ENCODE measurements around the gene TRAF2.

DNA sequence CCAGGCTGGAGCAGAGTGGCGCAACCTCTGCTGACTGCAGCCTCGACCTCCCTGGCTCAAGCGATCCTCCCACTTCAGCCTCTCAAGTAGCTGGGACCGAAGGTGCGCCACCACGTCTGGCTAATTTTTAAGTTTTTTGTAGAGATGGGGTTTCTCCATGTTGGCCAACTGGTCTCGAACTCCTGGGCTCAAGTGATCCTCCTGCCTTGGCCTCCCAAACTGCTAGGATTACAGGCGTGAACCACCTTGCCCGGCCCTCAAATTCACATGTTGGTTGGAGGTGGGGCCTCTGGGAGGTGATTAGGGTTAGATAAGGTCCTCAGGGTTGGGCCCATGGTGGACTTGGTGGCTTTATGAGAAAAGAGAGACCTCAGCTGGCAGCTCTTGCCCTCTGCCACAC lies 75.8 kb downstream of the TRAF2 start:
- TF ChIP-seq, protein P1, sequence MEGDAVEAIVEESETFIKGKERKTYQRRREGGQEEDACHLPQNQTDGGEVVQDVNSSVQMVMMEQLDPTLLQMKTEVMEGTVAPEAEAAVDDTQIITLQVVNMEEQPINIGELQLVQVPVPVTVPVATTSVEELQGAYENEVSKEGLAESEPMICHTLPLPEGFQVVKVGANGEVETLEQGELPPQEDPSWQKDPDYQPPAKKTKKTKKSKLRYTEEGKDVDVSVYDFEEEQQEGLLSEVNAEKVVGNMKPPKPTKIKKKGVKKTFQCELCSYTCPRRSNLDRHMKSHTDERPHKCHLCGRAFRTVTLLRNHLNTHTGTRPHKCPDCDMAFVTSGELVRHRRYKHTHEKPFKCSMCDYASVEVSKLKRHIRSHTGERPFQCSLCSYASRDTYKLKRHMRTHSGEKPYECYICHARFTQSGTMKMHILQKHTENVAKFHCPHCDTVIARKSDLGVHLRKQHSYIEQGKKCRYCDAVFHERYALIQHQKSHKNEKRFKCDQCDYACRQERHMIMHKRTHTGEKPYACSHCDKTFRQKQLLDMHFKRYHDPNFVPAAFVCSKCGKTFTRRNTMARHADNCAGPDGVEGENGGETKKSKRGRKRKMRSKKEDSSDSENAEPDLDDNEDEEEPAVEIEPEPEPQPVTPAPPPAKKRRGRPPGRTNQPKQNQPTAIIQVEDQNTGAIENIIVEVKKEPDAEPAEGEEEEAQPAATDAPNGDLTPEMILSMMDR (IDR thresholded peaks at IDR 0.05; ENCODE audit: extremely low read depth in 1 of 2, insufficient read depth in 1 of 2, low read depth in 1 of 2, low read length in 2 of 2), result no peak
- TF ChIP-seq FOS (IDR thresholded peaks at IDR 0.05; ENCODE audit: borderline replicate concordance, insufficient read depth, low read length) (no peak), POLR2A (IDR thresholded peaks at IDR 0.05; ENCODE audit: low read depth, low read length) (no peak)
- TF ChIP-seq, protein P2, sequence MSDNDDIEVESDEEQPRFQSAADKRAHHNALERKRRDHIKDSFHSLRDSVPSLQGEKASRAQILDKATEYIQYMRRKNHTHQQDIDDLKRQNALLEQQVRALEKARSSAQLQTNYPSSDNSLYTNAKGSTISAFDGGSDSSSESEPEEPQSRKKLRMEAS (IDR thresholded peaks at IDR 0.05; ENCODE audit: insufficient read depth, insufficient read length), result no peak
